GM19240 (cell line): Measurements from ENCODE around the gene USP5.
A peak's percentile ranks its signal among the peaks of the same experiment; 100 is the strongest.

Source experiments
- DNase-seq: peaks from one replicate; pipeline ENCODE4 v3.0.0; 2011; ENCODE audit warnings: low spot score; ENCODE audit not compliant: insufficient read length

The USP5 gene

GRCh38 chr12:6840761-6841515 lies 11.0 kb upstream of the USP5 start, which contains the start of gene GNB3:
Gene GNB3 (plus strand): TSS chr12:6840925. CDS start chr12:6841288, 363 bp downstream.
- no peak for DNase-seq

DNA sequence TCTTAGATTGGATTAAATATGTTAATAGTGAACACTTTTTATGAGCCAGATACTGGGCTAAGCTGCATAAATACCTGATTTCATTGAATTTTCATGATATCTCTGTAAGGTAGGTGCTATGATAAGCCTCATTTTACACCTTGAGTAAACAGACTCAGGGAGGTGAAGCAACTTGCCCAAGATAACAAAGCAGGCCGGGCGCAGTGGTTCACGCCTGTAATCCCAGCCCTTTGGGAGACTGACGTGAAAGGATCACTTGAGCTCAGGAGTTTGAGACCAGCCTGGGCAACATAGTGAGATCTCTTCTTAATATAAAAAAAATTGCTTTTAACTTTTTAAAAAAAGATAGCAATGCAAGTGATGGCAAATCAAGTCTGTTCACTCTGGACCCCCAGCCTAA lies 9.9 kb upstream of the USP5 start:
- DNase-seq: no peak

DNA sequence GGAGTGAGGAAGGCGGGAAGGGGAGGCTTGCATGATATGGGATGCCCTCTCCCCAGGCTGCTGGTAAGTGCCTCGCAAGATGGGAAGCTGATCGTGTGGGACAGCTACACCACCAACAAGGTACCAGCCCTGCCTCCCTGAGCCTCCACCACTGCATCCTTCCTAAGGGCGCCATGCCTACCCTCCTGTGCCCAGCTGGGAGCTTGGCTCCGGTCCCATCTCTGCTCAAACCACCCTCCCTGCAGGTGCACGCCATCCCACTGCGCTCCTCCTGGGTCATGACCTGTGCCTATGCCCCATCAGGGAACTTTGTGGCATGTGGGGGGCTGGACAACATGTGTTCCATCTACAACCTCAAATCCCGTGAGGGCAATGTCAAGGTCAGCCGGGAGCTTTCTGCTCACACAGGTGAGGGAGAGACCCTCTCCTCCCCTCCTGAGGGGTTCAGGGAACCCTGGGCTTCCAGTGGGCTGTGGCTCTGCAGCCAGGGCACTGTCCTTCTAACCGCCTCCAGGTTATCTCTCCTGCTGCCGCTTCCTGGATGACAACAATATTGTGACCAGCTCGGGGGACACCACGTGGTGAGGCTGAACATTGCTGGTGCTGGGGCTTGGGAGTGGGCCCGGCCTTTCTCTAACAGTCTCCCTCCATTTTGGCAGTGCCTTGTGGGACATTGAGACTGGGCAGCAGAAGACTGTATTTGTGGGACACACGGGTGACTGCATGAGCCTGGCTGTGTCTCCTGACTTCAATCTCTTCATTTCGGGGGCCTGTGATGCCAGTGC lies 8.6 kb upstream of the USP5 start:
- DNase-seq: no peak

GRCh38 chr12:6845395-6845794 lies 6.6 kb upstream of the USP5 start:
- no peak for DNase-seq

DNA sequence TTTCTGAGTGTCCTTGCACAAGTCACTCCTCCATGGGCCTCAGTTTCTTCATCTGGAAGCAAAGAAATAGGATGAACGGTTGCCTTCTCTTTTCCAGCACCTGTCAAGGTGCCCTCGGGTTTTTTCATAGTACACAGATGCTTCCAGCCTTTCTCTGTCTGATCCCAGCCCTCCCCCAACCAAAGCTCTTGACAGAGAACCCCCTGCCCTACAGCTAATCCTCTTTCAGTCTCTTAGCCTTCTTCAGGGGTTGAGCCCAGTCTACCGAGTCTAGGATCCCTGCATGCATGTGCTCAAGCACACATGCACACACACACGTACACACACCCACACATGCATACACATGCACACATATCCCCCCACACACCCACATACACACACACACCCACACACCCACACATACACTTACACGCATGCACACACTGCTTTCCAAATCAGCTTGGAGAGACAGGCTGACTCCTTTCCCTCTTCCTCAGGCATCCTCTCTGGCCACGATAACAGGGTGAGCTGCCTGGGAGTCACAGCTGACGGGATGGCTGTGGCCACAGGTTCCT lies 5.6 kb upstream of the USP5 start:
- no peak for DNase-seq

- DNase-seq: no peak
These were observed 4.3 kb upstream of the USP5 start for GRCh38 chr12:6847676-6848075.

DNA sequence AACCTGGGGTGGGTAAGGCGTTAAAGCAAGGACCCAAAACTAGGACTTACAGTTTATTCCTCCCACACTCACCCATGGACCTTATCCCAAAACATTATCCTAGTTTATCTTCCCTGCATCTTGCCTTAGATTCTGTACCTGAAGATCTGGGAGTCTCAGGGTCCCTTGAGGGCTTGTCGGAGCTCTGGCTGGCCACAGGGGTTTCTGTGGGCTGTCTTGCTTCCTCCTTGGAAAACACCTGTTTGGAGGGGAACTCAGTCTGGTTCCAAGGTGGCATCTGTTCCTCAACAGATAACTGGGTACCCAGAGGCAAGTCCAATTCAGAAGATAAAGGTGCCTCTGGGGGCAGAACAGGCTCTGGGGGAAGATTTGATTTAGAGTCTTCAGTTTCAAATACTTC lies 2.5 kb upstream of the USP5 start:
- no peak for DNase-seq

GRCh38 chr12:6849976-6850560 lies 1.9 kb upstream of the USP5 start:
- DNase-seq: no peak

DNA sequence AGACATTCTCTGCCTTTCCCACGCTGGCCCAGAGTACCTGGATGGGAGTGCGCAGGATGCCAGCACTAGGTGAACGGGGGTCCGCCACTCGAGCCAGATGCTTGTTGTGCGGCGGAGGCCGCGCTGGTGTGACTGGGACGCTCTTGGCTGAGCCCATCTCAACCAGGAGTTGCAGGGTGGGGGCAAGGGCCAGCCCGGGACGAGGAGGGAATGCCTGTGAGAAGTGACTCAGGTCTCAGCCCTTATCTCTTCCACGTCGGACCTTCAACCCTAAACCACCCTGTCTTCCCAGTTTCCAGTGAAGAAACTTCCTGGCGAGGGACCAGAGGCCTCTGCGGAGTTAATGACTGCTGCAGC lies 1.2 kb upstream of the USP5 start:
- DNase-seq: no peak

- peak; percentile 100 for DNase-seq
These were observed 613 bp upstream of the USP5 start, which contains the start of gene CDCA3 for GRCh38 chr12:6851153-6851920. Gene CDCA3 (minus strand): TSS chr12:6851286. CDS start chr12:6850952, 334 bp downstream.

DNA sequence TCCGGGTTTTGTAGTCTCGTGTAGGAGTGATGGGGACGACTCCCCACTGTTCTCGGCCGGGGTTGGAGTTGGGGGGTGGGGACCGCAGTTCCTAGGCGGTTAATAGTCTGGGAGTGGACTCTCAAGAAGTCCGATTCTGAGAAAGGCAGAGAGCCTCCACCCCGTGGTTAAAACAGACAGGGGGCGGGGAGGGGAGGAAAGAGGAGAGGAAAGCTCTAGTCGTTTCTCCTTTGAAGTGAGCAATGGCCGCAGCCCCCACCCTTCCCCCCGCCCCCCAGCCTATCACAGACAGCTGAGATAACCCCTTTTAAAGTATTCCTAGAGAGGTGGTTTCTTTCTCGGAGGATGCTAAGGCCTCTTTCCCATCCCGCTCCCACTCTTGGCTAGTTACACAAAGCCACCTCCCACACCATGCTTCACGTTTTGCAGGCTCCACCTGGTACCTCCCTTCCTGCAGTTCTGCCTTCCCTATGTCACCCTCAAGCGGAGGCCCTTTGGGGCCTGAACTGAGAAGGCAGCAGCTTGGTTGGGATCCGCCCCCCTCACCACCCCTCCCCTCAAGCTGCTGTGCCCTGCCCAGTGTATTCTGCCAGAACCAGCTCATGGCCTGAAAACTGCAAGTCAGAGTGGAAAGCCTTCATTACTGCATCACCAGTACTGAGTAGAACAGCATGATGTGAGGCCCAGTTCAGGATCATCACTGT lies 853 bp downstream of the USP5 start:
- DNase-seq: no peak

- no peak for DNase-seq
These were observed 1.7 kb downstream of the USP5 start for GRCh38 chr12:6853626-6854025.

GRCh38 chr12:6854036-6854435 lies 2.1 kb downstream of the USP5 start:
- DNase-seq: no peak

DNA sequence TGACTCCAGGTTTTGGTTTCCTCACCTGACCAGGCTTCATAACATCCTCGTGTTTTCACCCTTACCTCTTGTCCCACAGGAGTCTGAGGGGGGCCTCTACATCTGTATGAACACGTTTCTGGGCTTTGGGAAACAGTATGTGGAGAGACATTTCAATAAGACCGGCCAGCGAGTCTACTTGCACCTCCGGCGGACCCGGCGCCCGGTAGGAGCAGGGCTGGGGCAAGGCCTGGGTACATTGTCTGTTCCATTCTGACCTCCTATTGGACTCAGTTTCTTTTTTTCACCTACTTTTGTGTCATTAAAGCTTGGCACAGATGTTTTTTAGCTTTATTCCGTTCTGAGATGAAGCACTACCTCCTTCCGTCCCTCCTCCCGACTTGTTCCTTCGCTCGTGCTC lies 3.4 kb downstream of the USP5 start:
- no peak for DNase-seq

GRCh38 chr12:6858799-6859198 lies 6.8 kb downstream of the USP5 start:
- DNase-seq: no peak

- no peak for DNase-seq
These were observed 8.2 kb downstream of the USP5 start for GRCh38 chr12:6860116-6860515.

DNA sequence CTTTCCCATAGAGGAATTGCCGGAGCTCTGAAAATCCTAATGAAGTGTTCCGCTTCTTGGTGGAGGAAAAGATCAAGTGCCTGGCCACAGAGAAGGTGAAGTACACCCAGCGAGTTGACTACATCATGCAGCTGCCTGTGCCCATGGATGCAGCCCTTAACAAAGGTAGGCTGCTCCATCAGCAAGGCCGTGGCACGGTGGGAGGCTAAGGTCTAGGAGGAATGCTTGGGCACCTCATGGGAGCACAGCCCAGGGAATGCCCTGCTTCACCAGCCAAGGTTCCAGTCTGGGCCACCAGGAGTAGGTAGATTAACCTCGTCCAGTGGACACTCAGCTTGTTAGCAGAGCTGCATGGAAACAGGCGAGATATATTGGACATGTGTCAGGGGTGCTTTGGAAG lies 9.0 kb downstream of the USP5 start:
- no peak for DNase-seq

DNA sequence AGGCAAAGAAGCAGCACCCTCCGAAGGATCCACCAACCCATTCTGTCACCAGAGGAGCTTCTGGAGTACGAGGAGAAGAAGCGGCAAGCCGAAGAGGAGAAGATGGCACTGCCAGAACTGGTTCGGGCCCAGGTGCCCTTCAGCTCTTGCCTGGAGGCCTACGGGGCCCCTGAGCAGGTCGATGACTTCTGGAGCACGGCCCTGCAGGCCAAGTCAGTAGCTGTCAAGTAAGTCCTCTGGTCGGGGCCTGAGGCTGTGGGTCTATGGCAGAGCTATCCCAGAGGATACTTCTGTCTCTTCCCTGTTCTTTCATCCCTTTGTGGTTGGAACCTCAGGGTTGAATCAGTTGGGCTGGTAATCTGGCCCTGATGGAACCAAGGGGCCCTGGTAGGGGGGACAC lies 9.4 kb downstream of the USP5 start:
- no peak for DNase-seq

DNA sequence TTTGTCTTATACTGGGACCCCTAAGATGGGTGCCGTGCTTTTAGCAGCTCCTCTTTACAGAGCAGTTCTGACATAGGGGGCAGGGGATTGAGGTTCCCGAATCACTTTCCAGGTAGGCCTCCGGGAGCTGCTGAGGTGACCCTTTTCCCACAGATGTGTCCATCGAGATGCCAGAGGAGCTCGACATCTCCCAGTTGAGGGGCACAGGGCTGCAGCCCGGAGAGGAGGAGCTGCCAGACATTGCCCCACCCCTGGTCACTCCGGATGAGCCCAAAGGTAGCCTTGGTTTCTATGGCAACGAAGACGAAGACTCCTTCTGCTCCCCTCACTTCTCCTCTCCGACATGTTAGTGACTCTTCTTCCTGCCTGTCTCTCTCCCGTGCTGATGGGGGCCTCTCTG lies 11.1 kb downstream of the USP5 start:
- no peak for DNase-seq

- no peak for DNase-seq
These were observed 11.8 kb downstream of the USP5 start for GRCh38 chr12:6863586-6864321.
